Spinal cord (tissue), 10 donors: ENCODE measurements around the gene HIF3A. TPM values are rescaled to one million over a fixed set of nuclear protein-coding genes. Genes with fewer than 3 reads are reported as not detected.
A peak's percentile ranks its signal among the peaks of the same experiment; 100 is the strongest.
"Not testable (repeated sequence)": the region's sequence is repeated elsewhere in the genome, so short reads cannot be mapped to it uniquely, and the experiment has no call there.

Source experiments
- DNase-seq, 6 donors: peaks; one replicate each; pipeline versions ENCODE4 v3.0.0 to v3.0.0-alpha.2; 2013 to 2015; ENCODE audit warnings: low spot score in 6 of 6, low read depth in 4 of 6
- H3K27ac ChIP-seq: one replicate; pipeline ENCODE4 v1.5.1; 2013; ENCODE audit warnings: low read depth, low read length, control low read depth
- H3K27me3 ChIP-seq: one replicate; pipeline ENCODE4 v1.6.1; 2013; ENCODE audit warnings: low read length; ENCODE audit not compliant: control insufficient read depth, insufficient read depth
- H3K36me3 ChIP-seq: one replicate; pipeline ENCODE4 v1.6.1; 2013; ENCODE audit warnings: low read length; ENCODE audit not compliant: control insufficient read depth, insufficient read depth
- H3K4me1 ChIP-seq: one replicate; pipeline ENCODE4 v1.6.1; 2013; ENCODE audit warnings: low read length; ENCODE audit not compliant: control insufficient read depth, insufficient read depth
- H3K4me3 ChIP-seq: one replicate; pipeline ENCODE4 v1.5.1; 2013; ENCODE audit warnings: low read depth, low read length, control low read depth
- H3K9me3 ChIP-seq: one replicate; pipeline ENCODE4 v1.6.1; 2013; ENCODE audit warnings: low read length; ENCODE audit not compliant: control insufficient read depth, insufficient read depth
- WGBS: methylation state at CpG from one replicate; pipeline ENCODE4 v1.1.5; 2013; ENCODE audit warnings: missing lambda C conversion rate; ENCODE audit not compliant: insufficient coverage; 5-methylcytosine and 5-hydroxymethylcytosine counted together
- long read RNA-seq, 4 donors: transcript quantifications; one replicate each; lab custom pipeline, GENCODE V29; 2026
- polyA plus RNA-seq, 2 donors: library from polyadenylated mRNA; unstranded; fragments of 120-200 nt; gene quantifications; one replicate each; pipeline ENCODE4 v1.2.1, GENCODE V29; 2013; ENCODE audit not compliant: insufficient read length in 2 of 2
- total RNA-seq, 2 donors: library from RNA; depleted of rRNA in 1 of 2; stranded (reverse); fragments of 120-200 nt in 1 of 2; fragments of >200 nt in 1 of 2; gene quantifications; one replicate each; pipeline versions ENCODE4 v1.2.3 to v1.2.4, GENCODE V29; 2013 to 2014
- donor health status: healthy.

Gene HIF3A
- total RNA-seq (10 to 100 TPM; 16.9 to 54.9 TPM), polyA plus RNA-seq (10 to 100 TPM; 30.4 to 93.8 TPM)
- long read RNA-seq, donor 1, partial matches to known transcripts, result 0 of 2 reads
- long read RNA-seq, donor 1, other reads (novel, unspliced or antisense), result 0 of 2 reads
- long read RNA-seq, donor 2, full-length matches to known transcripts, result 1 of 1 reads
- long read RNA-seq, donor 2, partial matches to known transcripts, result 0 of 1 reads
- long read RNA-seq, donor 2, other reads (novel, unspliced or antisense), result 0 of 1 reads
- long read RNA-seq, donor 3, partial matches to known transcripts, result 0 of 2 reads
- long read RNA-seq, donor 3, other reads (novel, unspliced or antisense), result 0 of 2 reads
- long read RNA-seq, donor 4, partial matches to known transcripts, result 17 of 23 reads
- long read RNA-seq, donor 4, other reads (novel, unspliced or antisense), result 0 of 23 reads

DNA sequence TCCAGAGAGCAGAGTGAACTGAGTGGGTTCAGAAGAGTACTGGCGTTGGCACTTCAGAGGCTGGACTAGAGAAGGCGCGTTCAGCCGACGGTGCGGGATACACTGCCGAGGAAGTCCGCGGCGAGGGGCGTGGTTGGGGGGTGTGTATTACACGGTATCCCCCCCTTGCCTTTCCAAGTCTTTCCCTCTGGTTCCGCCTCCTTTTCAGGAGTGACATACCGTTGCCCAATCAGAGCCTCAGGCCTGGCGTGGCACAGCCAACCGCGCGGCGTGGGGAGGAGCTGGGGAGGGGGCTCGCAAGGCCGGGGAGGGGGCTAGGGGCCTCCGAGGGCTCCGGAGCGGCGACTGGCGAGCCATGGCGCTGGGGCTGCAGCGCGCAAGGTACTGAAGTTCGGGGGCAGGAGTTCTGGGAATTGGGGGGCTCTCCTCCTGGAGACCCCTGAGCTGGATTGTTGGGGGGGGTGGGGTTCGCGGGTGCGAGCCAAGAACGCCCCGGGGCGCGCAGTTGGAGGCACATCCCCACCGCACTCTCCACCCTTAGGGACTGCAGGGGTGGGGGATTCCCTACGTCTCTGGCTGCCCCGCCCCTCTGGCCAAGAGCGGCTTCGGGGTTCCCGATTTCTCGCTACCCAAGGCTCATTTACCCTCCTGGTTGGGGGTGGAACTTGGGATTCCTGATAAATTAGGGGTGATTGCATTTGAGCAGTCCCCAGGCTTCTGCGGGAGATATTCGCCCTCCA, at the start of gene HIF3A:
HIF3A (plus strand) TSS at position 321 of the 740 bp plus-strand sequence; CDS start at position 356, 35 bp downstream.
- H3K36me3 ChIP-seq, result no peaks in the 10 kb centered on the region
- no peaks in the 10 kb centered on the region for H3K27me3 ChIP-seq
- H3K4me3 ChIP-seq, result peak within 1 kb of the TSS; percentile 59
- DNase-seq, result peak; percentile 85 to 98 (median 94)
- H3K9me3 ChIP-seq, result no peaks in the 10 kb centered on the region
- H3K4me1 ChIP-seq, result peaks cover 48% of the 10 kb centered on the region
- H3K27ac ChIP-seq, result peak within 1 kb of the TSS; percentile 94
- WGBS, result 0% methylated on average over 20 of the region's 46 CpGs

DNA sequence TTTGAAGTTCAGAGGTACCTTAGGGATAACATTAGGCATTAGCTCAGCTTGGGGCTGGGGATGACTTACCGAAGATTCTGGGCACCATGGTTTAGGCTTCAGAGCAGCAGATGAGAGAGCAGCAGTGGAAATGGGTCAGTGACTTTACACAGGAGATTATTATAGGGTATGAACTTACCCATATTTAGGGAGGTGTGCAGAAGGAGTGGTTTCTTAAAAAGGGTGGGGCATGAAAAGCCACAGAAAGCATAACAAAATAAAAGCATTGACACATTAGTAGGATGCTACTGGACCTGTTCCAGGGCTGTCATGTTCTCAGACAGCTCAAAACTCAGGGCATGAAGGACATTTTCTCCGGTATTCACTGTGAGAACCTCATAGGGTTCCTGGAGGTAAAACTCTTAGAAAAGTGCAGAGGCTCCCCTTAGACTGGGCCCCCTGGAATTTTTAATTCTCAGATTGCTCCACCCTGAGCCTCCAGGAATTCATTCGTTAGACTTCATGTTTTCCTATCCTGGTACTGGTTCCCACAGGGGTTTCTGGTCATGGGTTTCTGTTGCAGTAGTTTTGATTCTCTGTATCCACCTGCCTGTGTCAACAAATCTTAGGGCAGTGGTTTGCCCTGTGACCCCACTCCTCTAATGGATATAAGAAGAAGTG, 46.6 kb upstream of the HIF3A start:
- Histone ChIP-seq H3K27me3 (no peaks in the 10 kb centered on the region), H3K27ac (no peak overlapping the region), H3K36me3 (no peaks in the 10 kb centered on the region), H3K4me1 (peaks cover 5% of the 10 kb centered on the region), H3K9me3 (no peaks in the 10 kb centered on the region), H3K4me3 (no peak overlapping the region)
- DNase-seq, result no peak
- 63% methylated on average over 2 of the region's 3 CpGs for WGBS

DNA sequence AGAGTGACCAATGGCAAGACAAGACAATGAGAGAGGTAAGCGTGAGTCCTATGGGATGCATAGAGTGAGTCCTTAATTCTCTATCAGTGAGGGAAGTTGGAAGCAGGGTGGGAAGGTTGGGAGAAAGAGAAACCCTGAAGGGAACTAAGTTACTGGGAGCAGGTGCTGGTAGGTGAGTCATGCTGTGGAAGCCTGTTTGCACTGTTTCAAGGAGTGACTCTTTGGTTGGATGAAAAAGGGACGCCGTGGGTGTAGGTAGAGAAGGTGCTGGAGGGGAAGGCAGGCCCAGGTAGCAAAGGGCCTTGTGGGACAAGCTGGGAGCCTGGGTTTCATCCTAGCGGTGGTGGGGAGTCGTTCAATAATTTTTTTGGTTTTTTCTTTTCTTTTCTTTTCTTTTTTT, 45.4 kb upstream of the HIF3A start:
- H3K27me3 ChIP-seq, result no peaks in the 10 kb centered on the region
- no peaks in the 10 kb centered on the region for H3K4me1 ChIP-seq
- H3K36me3 ChIP-seq, result no peaks in the 10 kb centered on the region
- H3K9me3 ChIP-seq, result no peaks in the 10 kb centered on the region
- no peak for DNase-seq
- WGBS, result 61% methylated on average over 3 of the region's 5 CpGs
- H3K4me3 ChIP-seq, result no peak overlapping the region
- H3K27ac ChIP-seq, result no peak overlapping the region

DNA sequence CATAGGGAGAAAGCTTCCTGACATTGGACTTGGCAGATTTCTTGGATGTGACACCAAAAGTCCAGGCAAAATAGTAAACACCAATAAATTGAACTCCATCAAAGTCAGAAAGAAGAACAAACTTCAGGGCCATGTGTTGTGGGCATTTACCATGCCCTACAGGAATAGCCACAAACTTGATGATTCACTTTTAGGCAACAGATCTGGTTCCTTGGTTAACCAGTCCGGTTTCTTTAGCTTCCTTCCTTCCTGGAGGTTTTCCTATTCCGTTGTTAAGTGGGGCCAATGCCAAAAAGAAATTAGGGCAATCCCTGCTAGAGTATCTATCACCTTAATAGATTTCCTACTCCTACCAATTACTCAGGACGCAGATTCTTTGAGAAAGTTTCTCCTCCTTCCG, 42.1 kb upstream of the HIF3A start:
- Histone ChIP-seq H3K27me3 (no peaks in the 10 kb centered on the region), H3K4me1 (no peaks in the 10 kb centered on the region), H3K4me3 (no peak overlapping the region), H3K27ac (no peak overlapping the region), H3K9me3 (no peaks in the 10 kb centered on the region), H3K36me3 (no peaks in the 10 kb centered on the region)
- no peak for DNase-seq
- 92% methylated on average over 2 of the region's 4 CpGs for WGBS

DNA sequence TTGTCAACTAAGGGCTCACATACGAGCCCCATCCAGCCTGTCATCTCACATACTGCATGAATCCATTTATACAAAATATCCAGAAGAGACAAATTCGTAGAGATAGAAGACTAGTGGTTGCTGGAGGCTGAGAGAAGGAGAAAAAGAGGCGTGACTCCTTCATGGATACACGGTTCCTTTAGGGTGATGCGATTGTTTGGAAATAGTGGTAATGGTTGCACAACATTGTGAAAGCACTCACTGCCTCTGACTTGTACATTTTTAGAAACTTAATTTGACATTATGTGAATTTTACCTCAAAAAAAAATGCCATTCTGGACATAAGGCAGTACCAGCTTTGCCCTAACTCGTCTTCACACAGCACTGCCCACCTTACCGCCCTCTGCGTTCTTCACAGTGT, 40.0 kb upstream of the HIF3A start:
- Histone ChIP-seq H3K27ac (no peak overlapping the region), H3K4me3 (no peak overlapping the region), H3K4me1 (no peaks in the 10 kb centered on the region), H3K36me3 (no peaks in the 10 kb centered on the region), H3K27me3 (peaks cover 4% of the 10 kb centered on the region), H3K9me3 (no peaks in the 10 kb centered on the region)
- WGBS, result 83% methylated on average over 6 of the region's 8 CpGs
- no peak for DNase-seq

DNA sequence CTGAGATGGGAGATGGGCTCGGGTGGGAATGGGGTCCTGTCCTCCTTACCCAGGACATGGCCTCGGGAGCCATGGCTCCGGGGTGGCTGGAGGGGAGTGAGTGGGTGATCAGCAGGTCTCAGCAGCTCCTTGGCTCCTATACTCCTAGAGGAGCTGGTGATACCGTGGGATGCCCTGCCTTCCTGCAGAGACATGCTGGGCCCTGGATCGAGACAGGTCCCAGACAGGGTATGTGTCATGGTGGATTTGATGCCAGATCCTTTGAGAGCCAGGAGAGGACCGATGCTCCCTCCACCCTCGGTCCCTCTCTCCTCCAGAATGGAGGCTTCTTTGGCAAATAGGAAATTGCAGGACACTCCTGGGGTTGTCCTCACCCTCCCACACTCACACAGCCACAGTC, 35.3 kb upstream of the HIF3A start:
- not testable (repeated sequence) for H3K27me3 ChIP-seq, DNase-seq, H3K9me3 ChIP-seq, H3K4me1 ChIP-seq, H3K36me3 ChIP-seq, H3K27ac ChIP-seq, H3K4me3 ChIP-seq
- WGBS, result 80% methylated on average over 3 of the region's 7 CpGs

DNA sequence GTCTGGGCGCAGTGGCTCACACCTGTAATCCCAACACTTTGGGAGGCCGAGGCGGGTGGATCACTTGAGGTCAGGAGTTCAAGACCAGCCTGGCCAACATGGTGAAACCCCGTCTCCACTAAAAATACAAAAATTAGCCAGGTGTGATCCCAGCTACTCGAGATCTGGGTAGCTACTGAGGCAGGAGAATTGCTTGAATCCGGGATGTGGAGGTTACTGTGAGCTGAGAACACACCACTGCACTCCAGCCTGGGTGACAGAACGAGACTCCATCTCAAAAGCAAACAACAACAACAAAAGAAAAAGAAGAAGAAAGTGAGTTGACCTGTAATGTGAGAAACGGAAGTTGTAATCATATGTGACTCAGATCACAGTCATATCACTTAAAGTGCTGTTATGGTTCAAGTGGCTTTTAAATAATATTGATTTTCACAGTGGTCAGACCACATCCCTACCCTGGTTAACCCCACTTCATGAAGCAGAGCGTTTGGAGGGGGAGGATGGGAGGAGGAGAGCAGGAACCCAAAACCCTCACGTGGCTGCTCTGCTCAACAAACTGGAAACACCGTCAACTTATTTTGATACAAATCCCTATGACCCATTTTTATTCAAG, 34.1 kb upstream of the HIF3A start:
- not testable (repeated sequence) for H3K4me3 ChIP-seq, DNase-seq, H3K4me1 ChIP-seq, H3K36me3 ChIP-seq, H3K27me3 ChIP-seq, H3K27ac ChIP-seq, H3K9me3 ChIP-seq
- WGBS, result 95% methylated on average over 3 of the region's 11 CpGs

DNA sequence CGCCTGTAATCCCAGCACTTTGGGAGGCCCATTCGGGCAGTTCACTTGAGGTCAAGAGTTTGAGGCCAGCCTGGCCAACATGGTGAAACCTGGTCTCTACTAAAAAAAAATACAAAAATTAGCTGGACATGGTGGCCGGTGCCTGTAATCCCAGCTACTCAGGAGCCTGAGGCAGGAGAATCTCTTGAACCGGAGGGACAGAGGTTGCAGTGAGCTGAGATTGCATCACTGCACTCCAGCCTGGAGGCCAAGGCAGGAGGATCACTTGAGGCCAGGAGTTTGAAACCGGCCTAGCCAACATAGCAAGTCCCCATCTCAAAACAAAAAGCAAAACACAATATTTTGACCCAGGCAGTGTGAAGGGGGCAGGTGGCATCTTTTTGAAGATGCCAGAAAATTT, 32.0 kb upstream of the HIF3A start:
- WGBS, result 89% methylated on average over 4 of the region's 5 CpGs
- H3K27ac ChIP-seq, H3K4me3 ChIP-seq, DNase-seq, H3K9me3 ChIP-seq, H3K27me3 ChIP-seq, H3K4me1 ChIP-seq, H3K36me3 ChIP-seq: not testable (repeated sequence)

DNA sequence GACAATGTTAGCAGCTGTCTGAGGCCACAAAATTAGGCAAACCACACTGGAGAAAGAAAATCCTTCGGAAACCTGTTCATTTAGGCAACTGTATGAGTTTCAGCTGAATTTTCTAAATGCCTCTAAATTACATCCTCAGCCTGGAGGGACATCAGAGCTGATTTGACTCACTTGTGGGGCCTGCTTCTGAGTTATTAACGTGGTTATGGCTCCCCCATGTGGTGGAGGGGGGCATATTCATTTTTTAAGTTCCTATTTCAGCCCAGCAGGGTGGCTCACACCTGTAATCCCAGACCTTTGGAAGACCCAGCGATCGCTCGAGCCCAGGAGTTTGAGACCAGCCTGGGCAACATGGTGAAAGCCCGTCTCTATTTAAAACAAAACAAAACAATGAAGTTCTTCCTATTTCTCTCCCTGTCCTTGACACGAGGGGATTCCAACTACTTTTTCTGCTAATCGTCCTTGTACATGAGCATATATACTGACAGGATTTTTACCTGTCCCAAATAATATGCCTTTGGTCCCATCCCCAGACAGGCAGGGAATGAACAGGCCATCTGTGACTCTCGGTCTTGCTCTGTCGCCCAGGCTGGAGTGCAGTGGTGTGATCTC, 31.5 kb upstream of the HIF3A start:
- Histone ChIP-seq H3K27ac (no peak overlapping the region), H3K4me3 (no peak overlapping the region), H3K4me1 (no peaks in the 10 kb centered on the region), H3K27me3 (peaks cover 6% of the 10 kb centered on the region), H3K9me3 (no peaks in the 10 kb centered on the region), H3K36me3 (no peaks in the 10 kb centered on the region)
- DNase-seq, result peak; percentile 56 to 97 (median 76)
- 27% methylated on average over 8 of the region's 10 CpGs for WGBS
